Smooth muscle cell of the brain vasculature (primary cell): Measurements from ENCODE around the gene LSM2.
"Not testable (repeated sequence)": the region's sequence is repeated elsewhere in the genome, so short reads cannot be mapped to it uniquely, and the experiment has no call there.

Experiments
- DNase-seq: peaks from one replicate; pipeline ENCODE4 v3.0.0-alpha.2; 2012; ENCODE audit warnings: low read depth, low spot score

LSM2 gene

DNA sequence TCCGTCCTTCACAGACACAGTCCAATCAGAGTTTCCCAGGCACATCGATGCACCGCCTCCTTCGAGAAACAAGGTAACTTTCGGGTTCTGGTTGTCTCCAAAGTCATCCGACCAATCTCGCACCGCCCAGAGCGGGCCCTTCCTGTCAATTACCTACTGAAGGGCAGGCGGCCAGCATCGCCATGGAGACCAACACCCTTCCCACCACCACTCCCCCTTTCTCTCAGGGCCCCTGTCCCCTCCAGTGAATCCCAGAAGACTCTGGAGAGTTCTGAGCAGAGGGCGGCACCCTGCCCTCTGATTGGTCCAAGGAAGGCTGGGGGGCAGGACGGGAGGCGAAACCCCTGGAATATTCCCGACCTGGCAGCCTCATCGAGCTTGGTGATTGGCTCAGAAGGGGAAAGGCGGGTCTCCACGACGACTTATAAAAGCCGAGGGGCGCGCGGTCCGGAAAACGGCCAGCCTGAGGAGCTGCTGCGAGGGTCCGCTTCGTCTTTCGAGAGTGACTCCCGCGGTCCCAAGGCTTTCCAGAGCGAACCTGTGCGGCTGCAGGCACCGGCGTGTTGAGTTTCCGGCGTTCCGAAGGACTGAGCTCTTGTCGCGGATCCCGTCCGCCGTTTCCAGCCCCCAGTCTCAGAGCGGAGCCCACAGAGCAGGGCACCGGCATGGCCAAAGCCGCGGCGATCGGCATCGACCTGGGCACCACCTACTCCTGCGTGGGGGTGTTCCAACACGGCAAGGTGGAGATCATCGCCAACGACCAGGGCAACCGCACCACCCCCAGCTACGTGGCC is 20.7 kb upstream of the LSM2 start, which contains the start of gene HSPA1B:
Gene HSPA1B (plus strand): TSS at position 453 of the 794 bp plus-strand sequence. CDS start 213 bp downstream, at position 666.
- peak; percentile 99 for DNase-seq

DNA sequence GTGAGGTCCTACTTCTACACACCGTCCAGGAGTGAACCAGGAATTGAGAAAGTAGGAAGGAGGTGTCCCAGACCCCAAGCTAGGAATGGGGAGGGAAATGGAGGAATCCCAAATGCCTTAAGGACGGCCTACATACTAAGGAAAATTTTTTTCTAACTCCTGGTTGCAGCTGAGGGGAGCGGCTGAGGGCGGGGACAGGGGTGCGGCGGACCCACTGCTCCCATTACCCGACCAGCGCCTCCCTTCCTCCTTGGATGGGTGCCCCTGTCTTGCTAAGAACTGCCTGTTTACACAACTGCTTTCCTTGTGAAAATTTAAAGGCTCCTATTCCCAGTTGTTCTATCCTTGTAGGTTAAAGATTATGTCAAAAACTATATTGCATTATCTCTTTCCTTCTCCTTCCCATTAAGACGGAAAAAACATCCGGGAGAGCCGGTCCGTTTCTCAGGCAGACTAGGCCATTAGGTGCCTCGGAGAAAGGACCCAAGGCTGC is 20.1 kb upstream of the LSM2 start:
- DNase-seq, result no peak

- DNase-seq, result no peak
Measured at GRCh38 chr6:31825553-31825952, 18.8 kb upstream of the LSM2 start.

DNA sequence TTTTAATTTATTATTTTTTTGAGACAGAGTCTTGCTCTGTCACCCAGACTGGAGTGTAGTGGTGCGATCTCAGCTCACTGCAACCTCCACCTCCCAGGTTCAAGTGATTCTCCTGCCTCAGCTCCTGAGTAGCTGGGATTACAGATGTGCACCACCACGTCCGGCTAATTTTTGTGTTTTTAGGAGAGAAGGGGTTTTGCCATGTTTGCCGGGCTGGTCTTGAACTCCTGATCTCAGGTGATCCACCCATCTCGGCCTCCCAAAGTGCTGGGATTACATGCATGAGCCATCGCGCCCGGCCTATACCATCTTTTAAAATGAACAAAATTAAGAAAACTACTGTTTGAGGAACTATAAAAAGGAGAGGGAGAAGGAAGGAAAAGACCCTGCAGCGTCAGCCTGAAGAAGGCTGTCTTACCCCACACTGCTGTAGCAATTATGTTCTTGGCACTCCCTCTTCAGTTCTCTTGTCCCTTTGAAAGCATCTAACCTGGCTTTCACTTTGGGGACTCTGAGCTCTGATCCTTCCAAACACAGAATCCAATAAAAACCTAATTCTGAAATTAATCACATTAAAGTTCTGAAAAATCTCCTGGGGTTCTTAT is 16.9 kb upstream of the LSM2 start:
- not testable (repeated sequence) for DNase-seq

- no peak for DNase-seq
Measured at GRCh38 chr6:31822036-31822821, 15.5 kb upstream of the LSM2 start.

- DNase-seq, result no peak
Measured at GRCh38 chr6:31821301-31822035, 14.7 kb upstream of the LSM2 start.

GRCh38 chr6:31820399-31820798 is 13.6 kb upstream of the LSM2 start:
- not testable (repeated sequence) for DNase-seq

DNA sequence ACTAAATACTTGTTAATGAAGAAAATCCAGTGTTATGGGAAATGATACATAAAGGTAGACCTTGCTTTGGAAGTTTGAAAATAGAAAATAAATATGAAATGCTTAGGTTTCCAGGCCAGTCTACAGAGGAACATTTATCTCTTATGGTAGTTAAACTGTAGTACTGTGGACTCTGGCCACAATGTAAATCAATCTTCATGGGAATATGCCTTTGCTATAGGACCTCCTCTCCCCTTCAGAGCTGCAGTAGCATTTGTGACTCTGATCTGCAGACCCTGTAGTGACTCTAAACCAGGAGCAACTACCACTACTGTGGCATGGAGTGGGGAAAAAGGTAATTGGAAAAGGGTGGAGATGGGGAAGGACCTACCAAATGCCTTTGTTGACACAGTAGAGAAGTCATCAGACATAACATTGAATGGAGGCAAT is 13.1 kb upstream of the LSM2 start:
- no peak for DNase-seq

- not testable (repeated sequence) for DNase-seq
Measured at GRCh38 chr6:31817929-31818511, 11.3 kb upstream of the LSM2 start.

DNA sequence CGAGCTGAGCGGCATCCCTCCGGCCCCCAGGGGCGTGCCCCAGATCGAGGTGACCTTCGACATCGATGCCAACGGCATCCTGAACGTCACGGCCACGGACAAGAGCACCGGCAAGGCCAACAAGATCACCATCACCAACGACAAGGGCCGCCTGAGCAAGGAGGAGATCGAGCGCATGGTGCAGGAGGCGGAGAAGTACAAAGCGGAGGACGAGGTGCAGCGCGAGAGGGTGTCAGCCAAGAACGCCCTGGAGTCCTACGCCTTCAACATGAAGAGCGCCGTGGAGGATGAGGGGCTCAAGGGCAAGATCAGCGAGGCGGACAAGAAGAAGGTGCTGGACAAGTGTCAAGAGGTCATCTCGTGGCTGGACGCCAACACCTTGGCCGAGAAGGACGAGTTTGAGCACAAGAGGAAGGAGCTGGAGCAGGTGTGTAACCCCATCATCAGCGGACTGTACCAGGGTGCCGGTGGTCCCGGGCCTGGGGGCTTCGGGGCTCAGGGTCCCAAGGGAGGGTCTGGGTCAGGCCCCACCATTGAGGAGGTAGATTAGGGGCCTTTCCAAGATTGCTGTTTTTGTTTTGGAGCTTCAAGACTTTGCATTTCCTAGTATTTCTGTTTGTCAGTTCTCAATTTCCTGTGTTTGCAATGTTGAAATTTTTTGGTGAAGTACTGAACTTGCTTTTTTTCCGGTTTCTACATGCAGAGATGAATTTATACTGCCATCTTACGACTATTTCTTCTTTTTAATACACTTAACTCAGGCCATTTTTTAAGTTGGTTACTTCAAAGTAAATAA is 10.6 kb upstream of the LSM2 start:
- not testable (repeated sequence) for DNase-seq

DNA sequence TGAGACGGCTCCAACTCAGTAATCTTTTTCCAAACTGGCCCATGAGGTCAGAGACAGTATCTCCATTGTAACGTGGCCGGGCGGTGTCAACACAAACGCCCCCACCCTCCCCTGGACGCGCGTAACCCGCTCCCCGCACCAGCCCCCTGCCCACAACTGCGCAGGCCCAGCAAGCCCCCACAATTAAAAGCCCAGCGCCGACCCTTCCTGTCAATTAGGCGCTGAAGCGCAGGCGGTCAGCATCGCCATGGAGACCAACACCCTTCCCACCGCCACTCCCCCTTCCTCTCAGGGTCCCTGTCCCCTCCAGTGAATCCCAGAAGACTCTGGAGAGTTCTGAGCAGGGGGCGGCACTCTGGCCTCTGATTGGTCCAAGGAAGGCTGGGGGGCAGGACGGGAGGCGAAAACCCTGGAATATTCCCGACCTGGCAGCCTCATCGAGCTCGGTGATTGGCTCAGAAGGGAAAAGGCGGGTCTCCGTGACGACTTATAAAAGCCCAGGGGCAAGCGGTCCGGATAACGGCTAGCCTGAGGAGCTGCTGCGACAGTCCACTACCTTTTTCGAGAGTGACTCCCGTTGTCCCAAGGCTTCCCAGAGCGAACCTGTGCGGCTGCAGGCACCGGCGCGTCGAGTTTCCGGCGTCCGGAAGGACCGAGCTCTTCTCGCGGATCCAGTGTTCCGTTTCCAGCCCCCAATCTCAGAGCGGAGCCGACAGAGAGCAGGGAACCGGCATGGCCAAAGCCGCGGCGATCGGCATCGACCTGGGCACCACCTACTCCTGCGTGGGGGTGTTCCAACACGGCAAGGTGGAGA is 8.5 kb upstream of the LSM2 start, which contains the start of the genes HSPA1A and HSPA1L:
Gene HSPA1A (plus strand): TSS at position 519 of the 814 bp plus-strand sequence. CDS start 214 bp downstream, at position 733.
Gene HSPA1L (minus strand): TSS at position 259 of the 814 bp plus-strand sequence. CDS start 3,311 bp downstream, outside the sequence.
- no peak for DNase-seq

GRCh38 chr6:31814677-31815024 is 7.9 kb upstream of the LSM2 start:
- DNase-seq, result no peak

DNA sequence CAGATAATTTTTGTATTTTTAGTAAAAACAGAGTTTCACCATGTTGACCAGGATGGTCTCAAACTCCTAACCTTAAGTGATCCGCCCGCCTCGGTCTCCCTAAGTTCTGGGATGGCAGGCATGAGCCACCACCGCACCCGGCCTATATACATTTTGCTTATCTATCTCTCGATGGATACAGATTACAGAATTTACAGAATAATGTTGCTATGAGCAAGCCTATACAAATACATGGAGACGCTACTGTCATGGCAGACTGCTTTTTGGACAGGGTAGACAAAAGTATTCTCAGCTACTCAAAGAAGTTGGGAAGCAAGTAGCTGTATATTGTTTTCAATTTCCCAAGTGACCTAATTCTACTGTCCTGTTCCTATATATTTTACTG is 6.7 kb upstream of the LSM2 start:
- DNase-seq, result no peak

- DNase-seq, result no peak
Measured at GRCh38 chr6:31811645-31812044, 4.9 kb upstream of the LSM2 start.

DNA sequence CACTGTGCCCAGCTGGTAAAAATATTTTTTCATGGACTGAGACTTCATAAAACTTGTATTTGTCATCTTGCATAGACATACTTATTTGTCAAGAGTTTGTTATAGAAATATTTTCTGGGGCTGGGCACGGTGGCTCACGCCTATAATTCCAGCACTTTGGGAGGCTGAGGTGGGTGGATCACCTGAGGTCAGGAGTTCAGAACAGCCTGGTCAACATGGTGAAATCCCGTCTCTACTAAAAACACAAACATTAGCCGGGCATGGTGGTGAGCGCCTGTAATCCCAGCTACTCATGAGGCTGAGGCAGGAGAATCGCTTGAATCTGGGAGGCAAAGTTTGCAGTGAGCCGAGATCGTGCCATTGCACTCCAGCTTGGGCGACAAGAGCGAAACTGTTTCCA is 1.8 kb upstream of the LSM2 start:
- not testable (repeated sequence) for DNase-seq

DNA sequence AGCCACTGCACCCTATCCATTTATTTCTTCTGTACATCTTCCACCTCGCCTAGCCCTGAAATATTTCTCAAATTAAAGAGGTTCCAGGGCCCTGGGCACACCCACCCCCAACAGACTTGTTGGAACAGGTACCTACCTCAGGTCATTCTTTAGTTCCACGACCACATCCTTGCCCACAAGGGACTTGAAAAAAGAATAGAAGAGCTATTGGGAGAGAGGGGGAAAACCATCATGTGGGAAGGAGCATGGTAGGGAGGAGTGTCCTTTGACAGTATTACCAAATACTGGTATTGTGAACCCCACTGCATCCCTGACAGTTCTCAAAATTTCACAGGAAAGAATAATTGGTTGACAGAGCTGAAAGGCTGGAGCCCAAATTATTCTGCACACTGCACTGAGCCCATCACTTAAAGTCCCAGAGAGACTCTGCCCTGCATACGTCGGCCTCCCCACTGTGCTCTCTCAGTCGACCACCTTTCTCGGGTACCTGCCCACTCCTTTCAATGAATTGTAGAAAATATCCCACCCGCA is 762 bp downstream of the LSM2 start:
- DNase-seq, result no peak

DNA sequence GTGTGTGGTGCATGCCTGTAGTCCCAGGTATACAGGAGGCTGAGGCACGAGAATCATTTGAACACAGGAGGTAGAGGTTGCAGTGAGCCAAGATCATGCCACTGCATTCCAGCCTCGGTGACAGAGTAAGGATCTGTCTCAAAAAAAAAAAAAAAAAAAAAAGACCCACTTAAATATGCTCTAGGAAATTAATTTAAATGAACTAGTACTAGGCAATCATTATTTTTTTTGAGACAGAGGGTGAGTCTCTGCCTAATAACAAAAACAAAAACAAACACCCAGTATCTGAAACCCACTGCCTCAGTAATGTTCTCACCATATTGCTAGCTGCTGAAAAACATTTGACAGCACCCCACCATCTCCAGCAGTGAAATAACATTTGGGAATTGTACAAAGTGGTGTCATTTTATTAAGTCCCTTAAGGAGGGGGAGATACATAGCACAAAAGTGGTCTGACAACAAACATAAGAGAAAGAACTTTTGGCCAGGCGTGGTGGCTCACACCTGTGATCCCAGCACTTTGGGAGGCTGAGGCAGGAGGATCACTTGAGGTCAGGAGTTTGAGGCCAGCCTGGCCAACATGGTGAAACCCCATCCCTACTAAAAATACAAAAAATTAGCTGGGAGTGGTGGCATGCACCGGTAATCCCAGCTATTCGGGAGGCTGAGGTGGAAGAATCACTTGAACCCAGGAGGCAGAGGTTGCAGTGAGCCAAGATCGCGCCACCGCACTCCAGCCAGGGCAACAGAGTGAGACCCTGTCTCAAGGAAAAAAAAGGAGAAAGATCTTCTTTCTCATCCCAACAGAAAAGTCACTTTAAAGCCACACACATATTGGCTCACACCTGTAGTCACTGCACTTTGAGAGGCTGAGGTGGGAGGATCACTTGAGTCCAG is 5.5 kb downstream of the LSM2 start:
- DNase-seq, result not testable (repeated sequence)

DNA sequence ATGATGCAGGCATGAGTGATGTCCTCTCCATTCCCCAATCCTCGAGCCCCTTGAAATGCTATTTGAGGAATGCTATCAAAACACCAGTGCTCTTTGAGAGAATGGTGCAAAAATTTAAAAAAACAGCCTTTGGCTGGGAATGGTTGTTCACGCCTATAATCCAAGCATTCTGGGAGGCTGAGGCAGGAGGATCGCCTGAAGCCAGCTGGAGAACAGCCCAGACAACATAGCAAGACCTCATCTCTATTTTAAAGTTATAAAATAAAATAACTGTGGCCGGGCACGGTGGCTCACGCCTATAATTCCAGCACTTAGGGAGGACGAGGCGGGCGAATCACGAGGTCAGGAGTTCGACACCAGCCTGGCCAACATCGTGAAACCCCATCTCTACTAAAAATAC is 7.0 kb downstream of the LSM2 start:
- DNase-seq, result no peak
